ENCODE measurements around the gene TENT5D. TPM values are rescaled to one million over a fixed set of nuclear protein-coding genes. Genes with fewer than 3 reads are reported as not detected.

Gene TENT5D
- polyA plus RNA-seq, 1 donor: not detected

DNA sequence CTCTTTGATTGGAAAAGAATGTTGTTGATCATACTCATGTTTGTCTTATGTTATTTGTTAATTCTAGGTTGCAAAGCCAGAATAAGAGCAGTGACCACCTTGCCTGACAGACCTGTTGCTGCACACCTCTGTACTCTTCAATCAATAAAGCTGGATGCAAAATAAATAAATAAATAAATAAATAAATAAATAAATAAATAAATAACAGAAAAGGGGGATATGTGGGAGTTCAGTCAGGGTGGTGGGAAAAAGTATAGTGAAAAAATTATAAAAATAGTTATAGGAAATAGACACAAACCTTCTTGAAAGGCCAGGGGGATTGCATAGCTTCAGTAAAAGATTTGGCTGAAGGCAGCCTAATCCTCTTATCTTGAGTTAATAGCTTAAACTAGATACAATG lies 51.3 kb downstream of the TENT5D start:
- DNase-seq: no peak
- no peak overlapping the region for H3K4me3 ChIP-seq (ENCODE audit: low read length)
- H3K4me1 ChIP-seq (ENCODE audit: control insufficient read depth, insufficient read depth, low read length): no peaks in the 10 kb centered on the region
- H3K9me3 ChIP-seq (ENCODE audit: control insufficient read depth, low read depth, low read length): no peaks in the 10 kb centered on the region
- H3K27ac ChIP-seq (ENCODE audit: low read length): no peak overlapping the region
- no peaks in the 10 kb centered on the region for H3K36me3 ChIP-seq (ENCODE audit: control insufficient read depth, insufficient read depth, low read length)
- no peaks in the 10 kb centered on the region for H3K27me3 ChIP-seq (ENCODE audit: control insufficient read depth, insufficient read depth, low read length)

DNA sequence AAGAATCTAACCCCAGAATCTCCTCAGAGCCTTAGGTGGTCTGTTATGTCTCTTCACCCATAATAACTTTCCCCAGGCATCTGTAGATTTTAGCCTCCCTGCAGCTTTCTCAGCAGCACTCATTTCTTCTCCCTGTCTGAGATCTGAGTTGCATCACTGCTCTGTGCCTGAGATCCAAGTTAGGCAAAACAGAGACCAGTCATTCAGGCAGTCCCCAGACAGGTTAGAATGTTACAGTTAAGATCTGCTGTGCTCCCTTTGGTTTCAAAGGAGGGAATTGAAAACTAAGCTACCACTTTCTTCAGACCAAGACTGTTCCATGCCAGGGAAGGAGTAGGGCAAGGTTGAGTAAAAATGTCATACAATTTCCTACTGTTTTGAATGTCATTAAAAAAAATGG lies 65.3 kb downstream of the TENT5D start:
- Histone ChIP-seq H3K4me1 (ENCODE audit: control insufficient read depth, insufficient read depth, low read length) (no peaks in the 10 kb centered on the region), H3K27me3 (ENCODE audit: control insufficient read depth, insufficient read depth, low read length) (no peaks in the 10 kb centered on the region), H3K36me3 (ENCODE audit: control insufficient read depth, insufficient read depth, low read length) (no peaks in the 10 kb centered on the region), H3K27ac (ENCODE audit: low read length) (no peak overlapping the region), H3K4me3 (ENCODE audit: low read length) (no peak overlapping the region), H3K9me3 (ENCODE audit: control insufficient read depth, low read depth, low read length) (no peaks in the 10 kb centered on the region)
- no peak for DNase-seq

DNA sequence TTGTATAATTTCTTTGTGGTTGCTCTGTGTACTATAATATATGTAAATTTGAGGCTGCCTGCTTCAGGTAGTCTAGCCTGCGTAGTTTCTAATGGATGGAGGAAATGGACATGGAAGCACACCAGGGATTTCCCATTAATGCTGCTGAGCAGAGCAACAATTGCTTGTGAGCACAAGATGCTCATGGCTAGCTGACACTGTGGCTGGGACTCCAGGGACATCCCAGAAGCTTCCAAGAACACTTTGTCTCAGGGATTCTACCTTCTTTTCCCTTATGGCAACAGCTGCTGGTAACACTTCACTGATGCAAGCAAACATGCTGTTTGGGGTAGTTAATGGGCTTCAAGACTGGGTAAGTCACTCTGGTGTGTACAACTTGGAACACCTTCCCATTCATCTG lies 66.1 kb downstream of the TENT5D start:
- Histone ChIP-seq H3K27me3 (ENCODE audit: control insufficient read depth, insufficient read depth, low read length) (no peaks in the 10 kb centered on the region), H3K4me1 (ENCODE audit: control insufficient read depth, insufficient read depth, low read length) (no peaks in the 10 kb centered on the region), H3K36me3 (ENCODE audit: control insufficient read depth, insufficient read depth, low read length) (no peaks in the 10 kb centered on the region), H3K9me3 (ENCODE audit: control insufficient read depth, low read depth, low read length) (no peaks in the 10 kb centered on the region), H3K27ac (ENCODE audit: low read length) (no peak overlapping the region), H3K4me3 (ENCODE audit: low read length) (no peak overlapping the region)
- no peak for DNase-seq
- no CpG with 5 or more reads among the region's 1 CpG for WGBS (ENCODE audit: insufficient coverage, low lambda C conversion rate)

DNA sequence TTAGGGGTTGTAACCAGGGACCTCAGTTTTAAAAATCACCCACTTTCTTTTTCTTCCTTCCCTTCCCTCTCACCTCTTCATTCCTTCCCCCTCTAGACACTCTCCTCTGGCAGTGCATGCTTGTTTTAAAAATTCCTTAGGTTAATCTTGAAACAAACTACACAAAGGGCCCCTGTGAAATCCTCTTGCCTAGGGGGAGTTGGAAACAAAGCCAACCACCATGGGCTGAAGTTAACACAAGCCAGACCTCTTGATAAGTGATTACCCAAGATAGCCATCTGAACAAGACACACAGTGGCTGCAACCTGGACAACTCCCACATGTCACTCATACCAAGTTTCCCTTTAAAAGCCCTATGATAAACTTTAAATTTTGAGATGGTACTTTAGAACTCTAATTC lies 68.9 kb downstream of the TENT5D start:
- no peaks in the 10 kb centered on the region for H3K4me1 ChIP-seq (ENCODE audit: control insufficient read depth, insufficient read depth, low read length)
- H3K27me3 ChIP-seq (ENCODE audit: control insufficient read depth, insufficient read depth, low read length): no peaks in the 10 kb centered on the region
- H3K27ac ChIP-seq (ENCODE audit: low read length): no peak overlapping the region
- no peak overlapping the region for H3K4me3 ChIP-seq (ENCODE audit: low read length)
- no peaks in the 10 kb centered on the region for H3K9me3 ChIP-seq (ENCODE audit: control insufficient read depth, low read depth, low read length)
- H3K36me3 ChIP-seq (ENCODE audit: control insufficient read depth, insufficient read depth, low read length): no peaks in the 10 kb centered on the region
- DNase-seq: no peak
